HT1080 (cell line): Measurements from ENCODE around the gene NLRP1. TPM values are rescaled to one million over a fixed set of nuclear protein-coding genes. Genes with fewer than 3 reads are reported as not detected.

Experiments used
- DNase-seq: peaks from one replicate; pipeline ENCODE4 v3.0.0-alpha.2; 2015; ENCODE audit warnings: low read depth
- total RNA-seq: library from RNA; depleted of rRNA; stranded (reverse); fragments of >200 nt; shearing (Covaris generic); gene quantifications from 2 replicates; pipeline ENCODE4 v1.2.3, GENCODE V29; 2014

The NLRP1 gene
- total RNA-seq, 1 experiment from 2014 or later: 15.9 TPM

DNA sequence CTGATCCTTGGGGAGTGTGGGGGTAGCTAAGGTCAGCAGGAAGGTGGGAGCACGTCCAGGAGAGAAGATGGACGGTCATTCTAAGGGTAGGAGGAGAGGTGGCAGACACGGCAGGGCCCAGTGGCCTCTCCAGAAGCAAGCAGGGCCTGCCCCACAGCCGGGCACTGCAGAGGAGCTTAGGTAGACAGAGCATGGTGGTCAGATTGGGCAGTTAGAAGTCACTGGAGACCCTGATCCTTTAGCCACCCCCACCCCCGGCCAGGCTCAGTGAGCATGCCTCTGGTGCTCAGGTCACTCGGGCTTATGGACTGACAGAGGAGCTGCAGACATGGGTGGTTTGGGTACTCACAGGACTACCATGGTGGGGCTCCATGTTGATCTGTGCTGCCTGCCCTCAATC, 26.3 kb downstream of the NLRP1 start:
- DNase-seq: no peak

DNA sequence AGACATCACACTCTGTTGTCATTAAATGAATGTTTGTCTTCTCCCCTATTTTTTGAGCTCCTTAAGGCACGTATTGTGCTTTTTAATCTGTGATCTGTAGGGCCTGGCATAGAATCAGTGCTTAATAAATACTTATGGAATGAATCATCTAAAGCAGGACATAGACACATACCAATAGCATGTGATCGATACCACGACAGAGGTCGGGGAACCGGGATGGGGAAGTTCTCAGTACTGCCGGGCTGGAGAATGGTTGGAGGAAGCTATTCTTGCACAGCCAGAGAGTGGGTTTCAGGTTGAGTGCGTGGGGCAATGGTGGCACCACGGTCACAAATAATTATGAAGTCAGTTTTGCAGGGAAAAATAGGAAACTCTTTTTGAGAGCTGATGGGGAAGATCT, 26.8 kb downstream of the NLRP1 start:
- peak; percentile 48 for DNase-seq

DNA sequence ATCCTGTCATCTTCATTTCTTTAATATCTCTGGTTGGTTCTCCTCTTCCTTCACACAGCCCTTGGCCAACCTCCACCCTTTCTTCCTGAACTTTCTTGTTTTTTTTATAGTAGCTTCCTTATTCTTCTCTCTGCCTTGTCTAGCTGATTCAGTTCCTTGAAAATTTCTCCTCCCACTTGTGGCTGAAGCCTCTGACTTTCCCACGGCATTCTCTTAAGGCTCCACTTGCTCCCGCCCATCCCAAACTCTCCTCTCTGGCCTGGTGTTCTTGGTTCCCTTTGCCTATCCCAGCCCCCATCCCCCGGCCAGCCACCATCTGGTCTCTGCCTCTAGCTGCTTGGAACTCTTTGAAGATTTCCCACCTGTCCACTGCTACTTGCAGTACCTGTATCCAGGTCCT, 29.1 kb downstream of the NLRP1 start:
- DNase-seq: peak; percentile 75

DNA sequence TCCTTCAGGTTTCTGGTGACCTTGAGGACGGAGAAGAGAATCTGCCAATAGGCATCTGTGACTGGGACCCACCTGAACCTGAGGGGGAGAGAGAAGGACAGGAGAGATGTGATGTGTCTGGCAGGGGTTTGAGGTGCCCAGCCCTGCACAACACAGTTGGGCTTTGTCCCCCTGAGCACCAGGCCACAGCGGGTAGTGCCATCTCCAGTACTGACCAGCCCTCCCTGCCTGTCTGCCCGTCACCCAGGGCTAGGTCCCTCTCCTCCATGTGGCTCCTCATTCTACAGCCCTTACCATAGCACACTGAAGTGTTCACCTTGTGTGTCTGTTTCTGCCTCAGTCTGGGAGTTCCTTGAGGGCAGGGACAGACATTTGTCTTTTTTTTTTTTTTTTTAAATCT, 30.8 kb downstream of the NLRP1 start:
- DNase-seq: no peak

DNA sequence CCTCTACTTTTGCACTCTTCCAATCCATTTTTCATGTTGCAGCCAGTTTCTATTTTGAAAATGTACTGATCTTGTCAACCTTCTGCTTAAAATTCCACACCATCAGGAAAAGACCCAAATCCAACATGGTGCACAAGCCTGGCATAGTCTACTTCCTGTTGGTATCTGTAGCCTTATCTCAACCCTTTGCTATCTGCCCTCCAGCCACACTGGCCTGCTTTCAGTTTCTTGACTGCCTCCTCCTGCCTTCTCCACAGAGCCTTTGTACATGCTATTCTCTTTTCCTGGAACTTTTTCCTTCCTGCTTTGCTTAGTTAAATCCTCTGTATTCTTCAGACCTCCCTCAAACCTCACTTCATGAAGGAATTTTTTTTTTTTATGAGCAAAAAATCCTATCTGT, 31.5 kb downstream of the NLRP1 start:
- no peak for DNase-seq

DNA sequence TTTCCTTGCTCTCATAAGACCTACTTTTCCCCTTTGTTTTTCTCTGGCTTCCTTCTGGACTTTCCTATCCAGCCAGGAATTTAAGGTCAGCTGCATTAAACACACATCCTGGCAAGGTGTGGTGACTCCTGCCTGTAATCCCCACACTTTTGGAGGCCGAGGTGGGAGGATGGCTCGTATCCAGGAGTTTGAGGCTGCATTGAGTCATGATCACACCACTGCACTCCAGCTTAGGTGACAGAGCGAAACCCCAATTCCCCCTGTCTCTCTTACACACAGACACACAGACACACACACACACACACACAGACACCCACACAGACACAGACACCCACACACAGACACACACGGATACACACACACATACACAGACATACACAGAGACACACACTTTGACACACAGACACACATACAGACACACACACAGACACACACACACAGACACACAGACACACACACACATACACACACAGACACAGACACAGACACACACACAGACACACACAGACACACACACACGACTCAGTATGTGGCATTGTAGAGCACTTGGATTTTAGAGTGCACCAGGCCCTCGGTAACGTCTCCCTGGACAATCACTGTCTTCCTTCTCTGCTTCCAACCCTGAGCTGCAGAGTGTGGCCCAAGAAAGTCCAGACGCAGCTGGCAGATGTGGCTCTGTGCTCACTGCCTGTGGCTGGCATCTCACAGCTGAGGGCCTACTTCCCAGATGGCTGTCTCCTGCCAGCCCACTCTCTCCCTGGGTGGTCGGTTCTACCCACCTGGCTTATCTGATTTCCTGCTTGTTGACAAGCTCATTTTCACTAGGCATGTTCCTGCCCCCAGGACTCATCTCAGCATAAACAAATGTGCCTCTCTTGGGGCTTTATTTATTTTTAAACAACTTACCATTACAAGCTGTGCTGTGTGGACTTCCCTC, 39.0 kb downstream of the NLRP1 start:
- peak; percentile 32 for DNase-seq

DNA sequence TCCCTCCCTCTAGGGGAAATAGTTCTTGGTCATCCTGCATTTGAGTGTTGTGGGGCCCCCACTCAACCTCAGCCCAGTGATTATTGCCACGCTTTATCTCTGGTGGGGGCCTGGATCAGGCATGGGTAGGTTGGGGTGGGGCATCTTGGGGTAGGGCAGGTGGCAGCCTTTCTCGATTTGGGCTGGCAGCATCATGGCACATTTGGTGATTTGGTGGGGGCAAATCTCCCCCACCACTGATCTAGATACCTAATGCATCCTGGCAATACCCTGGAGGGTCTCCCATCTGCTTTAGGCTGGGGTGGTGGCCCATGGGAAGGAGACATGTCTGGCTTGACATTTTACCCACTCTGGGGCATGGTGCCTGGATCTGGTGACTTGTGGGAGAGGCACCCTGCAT, 40.2 kb downstream of the NLRP1 start:
- DNase-seq: no peak

DNA sequence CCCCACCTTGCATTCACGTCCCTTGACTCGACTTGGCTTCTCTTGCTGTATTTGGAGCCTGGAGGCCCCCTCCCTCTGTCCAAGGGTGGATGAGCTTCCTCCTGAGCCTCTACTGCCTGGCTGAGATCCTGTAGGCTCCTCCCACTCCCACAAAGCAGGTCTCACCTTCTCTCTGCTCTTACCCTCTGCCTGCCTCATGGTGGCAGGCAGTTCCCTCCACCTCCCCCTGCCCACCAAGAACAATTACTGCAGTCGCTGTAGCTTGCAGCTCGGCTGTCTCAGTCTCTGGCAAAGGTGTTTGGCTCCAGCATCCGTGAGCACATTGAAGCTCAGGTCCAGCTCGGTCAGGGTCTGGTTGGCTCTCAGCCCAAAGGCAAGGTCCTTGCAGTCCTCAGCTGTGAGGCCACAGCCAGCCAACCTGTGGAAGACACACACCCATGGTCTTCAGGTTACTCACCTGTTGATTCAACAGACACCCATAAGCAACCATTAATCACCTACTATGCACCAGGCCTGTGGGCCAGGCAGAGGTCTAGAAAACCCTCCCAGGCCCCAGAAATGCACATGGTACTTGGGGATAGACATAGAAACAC, 42.6 kb downstream of the NLRP1 start:
- DNase-seq: no peak

DNA sequence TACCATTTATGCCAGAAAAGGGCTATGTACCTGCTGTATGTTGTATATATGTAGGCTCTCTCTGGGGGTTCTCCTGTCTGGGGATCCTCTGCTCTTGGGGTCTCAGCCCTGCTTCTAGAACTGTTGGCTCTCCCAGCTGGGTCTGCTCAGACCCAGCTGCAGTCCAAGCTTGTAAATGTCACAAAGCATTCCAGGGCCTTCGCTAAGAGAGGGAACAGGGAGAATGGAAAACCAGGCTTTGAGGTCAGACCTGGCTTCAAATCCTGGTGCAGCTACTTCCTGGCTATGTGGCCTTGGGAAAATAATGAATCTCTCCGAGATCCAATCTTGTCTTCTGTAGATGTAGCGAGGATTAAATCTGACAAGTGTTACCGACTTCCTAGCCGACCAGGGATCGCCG, 44.0 kb downstream of the NLRP1 start:
- DNase-seq: no peak

DNA sequence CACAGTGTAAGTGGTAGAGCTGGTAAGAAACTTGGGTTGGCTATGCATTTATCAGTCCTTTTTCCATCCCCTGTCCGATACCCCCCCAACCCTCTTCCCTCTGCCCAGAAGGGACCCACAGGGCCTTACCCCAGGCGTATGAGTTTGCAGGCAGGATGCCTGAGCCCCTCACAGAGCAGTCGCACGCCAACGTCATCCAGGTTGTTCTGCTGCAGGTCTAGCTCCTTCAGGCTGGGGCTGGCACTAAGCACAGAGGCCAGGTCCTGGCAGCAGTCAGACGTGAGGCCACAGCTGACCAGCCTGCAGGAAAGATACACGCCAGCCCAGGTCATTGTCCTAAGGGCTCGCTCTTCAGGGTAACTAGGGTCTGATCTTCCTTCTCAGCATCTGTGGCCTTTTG, 45.0 kb downstream of the NLRP1 start:
- no peak for DNase-seq

DNA sequence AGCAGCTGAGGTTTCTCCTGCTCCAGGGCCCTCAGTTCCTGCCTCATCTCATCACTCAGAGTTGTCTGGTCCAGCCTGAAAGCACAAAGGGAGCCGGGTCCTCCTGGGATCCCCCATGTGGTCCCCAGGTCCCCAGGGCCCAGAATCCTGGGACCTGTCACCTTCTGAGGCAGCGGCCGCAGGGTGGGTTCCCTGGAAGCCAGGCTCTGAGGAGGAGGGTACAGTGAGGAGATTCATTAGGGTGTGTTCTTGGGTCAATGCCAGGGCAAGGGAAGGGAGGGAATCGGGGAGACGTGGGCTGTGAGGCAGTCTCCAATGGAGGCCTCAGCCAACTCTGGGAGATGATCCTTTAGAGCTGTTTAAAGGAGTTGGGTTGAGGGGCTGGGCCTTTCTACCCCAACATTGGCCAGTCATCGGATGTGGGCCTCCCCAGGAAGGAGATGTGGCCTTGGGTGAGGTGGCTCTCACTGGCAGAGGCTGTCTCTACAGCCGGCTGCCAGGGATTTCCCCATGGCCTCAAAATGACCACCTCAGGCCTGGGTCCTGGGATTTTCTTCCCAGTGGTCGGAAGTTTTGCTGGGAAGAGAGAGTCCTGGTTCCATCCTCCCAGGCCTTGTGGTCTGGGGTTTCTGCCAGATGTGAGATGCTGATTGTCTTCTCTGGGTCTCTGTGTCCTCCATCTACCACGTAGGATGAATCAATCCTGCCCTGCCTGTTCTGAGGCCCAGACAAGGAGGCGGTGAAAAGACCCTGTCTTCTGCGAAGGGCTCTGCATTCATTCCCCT, 47.3 kb downstream of the NLRP1 start:
- DNase-seq: peak; percentile 21

DNA sequence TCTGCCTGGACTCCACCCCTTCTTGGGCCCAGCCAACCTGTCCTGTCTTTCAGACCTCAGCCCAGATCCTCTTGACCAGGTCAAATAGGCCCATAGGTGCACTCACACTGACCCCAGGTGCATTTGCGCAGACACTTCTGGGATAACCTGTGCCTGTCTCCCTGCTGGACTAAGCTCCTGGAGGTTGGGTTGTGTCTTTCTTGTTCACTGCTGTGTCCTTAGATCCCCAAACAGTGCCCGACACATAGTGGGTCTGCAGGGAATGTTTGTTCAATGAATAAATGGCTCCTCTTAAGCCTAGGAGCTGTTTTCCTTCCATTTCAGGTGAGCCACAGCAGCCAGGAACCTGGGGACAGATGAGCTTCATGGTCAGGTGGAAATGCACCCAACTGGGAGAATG, 48.9 kb downstream of the NLRP1 start:
- DNase-seq: no peak

DNA sequence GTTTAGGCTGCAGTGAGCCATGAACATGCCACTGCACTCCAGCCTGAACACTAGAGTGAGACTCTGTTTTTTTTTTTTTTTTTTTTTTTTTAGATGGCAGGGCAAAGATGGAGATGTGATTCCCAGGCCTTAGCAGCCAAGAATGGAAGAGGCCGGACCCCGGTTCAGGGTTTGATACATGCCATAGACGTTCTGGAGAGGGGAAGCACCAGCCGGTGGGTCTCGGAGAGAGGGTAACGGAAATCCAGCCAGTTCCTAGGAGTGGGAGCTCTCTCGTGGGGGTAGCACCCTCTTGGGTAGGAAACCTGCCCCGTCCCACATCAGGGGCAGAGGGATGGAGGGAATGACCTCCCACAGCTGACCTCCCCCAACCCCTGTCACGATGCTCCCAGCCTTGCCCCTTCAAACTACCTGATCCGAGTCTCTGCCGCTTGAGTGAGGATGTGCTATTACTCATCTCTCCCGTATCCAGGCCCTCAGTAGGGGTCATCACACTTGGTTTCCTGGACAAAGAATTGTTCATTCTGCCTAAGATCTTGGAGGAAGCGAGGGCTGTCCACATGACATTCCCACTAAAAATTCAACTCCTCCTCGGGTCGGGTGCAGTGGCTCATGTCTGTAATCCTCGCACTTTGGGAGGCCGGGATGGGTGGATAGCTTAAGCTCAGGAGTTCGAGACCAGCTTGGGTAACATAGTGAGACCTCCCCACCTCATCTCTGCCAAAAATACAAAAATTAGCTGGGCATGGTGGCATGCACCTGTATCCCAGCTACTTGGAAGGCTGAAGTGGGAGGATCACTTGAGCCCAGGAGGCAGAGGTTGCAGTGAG, 50.6 kb downstream of the NLRP1 start:
- DNase-seq: peak; percentile 54

DNA sequence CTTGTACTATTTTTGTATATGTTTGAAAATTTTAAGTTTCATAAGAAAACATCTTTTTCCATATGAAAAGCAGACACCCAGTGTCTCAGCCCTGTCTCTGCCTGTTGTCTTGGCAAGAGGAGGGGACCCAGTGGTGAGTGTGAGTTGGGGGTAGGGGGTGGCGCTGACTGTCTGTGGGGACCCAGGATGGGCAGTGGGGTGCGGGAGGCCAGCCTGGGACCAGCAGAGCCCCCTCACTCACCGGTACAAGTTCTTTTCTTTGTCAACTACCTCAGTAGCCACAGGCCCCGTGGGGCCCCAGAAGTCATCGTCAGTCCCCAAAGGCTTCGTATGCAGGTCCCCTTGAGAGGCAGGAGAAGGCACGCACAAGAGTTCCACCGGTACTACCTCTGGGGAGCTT, 51.7 kb downstream of the NLRP1 start:
- DNase-seq: no peak

DNA sequence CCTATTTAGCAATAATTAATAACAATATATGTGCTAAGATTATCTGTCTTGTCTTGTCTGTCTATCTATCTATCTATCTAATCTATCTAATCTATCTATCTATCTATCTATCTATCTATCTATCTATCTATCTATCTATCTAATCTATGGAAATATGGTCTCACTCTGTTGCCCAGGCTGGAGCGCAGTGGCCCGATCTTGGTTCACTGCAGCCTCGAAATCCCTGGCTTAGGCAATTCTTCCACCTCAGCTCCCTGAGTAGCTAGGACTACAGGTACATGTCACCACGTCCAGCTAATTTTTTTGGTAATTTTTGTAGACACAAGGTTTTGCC, 53.3 kb downstream of the NLRP1 start:
- DNase-seq: no peak

DNA sequence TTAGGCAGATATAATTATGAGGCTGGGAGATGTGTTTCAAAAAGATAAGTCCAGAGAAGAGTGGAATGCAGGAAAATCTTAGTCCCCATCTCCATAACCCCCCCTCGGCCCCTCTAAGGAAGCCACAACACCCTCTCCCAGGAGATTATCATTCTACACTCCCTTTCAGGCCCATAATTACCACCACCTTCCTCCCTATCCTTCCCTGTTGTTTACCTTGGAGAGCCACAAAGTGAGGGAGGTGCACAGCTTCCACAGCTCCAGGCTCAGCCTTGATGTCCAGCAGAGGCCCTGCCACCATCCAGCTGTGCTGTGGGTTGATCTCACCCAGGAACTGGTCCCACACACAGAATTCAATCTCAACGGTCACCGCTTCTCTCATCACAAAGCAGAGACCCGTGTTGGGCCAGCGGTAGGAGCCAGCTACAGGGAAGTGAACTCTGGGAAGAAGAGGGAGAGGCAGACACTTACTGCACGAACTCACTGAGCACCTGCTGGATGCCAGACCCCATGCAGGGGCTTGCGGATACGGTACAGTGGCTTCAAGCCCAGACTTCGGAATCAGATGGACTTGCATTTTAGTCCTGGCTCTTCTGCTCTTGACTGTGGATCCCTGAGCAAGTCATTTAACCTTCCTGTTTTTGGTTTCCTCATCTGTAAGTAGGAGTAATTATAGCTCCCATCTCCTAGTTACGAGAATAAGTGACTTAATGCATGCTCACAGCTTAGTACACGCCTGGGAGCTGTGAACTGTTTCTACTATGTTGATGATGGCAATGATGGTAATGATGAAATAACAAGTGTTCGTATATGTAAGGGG, 53.8 kb downstream of the NLRP1 start:
- no peak for DNase-seq

DNA sequence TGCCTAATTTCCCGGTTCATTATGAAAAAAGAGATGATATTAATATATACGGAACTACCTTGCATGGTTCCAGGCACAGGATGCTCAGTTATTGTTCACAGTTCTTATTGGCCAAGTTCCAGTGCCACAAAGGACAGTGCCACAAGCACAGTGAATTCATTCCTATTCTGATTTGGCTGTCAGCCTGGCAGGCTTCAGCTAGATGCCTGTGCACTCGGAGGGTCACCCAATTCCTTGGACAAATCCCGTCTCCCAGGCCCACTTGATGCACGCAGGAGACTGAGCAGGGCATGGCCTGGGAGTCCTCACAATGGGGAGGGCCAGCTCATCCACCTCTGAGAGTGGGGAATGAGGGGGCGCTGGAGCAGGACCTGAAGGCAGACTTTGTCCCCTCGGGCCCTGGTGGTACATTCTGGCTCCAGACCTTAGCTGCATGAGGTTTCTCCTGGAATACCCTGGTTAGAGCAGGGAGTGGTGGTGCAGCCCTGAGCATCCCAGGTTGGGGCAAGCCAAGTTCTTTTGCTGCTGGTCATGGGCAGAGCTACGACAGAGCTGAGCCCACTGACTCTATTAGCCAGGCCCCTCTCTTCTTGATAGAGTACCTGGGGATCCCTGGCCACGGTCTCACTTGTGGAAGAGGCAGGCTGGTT, 56.6 kb downstream of the NLRP1 start:
- DNase-seq: no peak

DNA sequence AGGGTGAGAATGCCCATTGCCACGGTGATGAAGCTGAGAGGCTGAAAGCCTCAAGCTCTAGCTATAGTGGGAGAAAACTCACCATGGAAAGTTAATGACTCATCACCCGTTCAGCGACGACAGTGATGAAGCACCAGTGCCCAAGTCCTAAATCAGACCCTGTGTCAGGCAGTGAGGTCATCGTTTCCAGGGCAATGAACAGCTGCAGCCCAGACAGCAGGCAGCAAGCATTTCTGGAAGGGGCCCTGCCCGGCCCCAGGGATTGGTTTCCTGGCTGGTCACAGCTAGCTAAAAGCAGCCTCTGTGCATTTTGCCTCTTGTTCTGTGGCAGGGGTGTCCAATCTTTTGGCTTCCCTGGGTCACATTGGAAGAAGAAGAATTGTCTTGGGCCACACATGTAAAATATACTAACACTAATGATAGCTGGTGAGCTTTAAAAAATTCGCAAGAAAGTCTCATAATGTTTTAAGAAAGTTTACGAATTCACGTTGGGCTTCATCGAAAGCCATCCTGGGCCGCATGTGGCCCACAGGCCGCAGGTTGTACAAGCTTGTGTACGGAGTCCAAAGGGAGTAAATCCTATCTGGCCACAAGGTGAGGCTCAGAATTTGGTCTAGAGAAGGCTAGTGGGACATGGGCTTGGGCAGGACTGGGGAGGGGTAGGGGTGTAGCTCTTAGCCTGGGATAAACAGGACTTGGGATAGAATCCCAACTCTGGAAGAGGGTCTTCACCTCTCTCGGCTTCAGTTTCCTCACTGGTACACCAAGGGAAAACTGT, 57.3 kb downstream of the NLRP1 start:
- DNase-seq: peak; percentile 97

DNA sequence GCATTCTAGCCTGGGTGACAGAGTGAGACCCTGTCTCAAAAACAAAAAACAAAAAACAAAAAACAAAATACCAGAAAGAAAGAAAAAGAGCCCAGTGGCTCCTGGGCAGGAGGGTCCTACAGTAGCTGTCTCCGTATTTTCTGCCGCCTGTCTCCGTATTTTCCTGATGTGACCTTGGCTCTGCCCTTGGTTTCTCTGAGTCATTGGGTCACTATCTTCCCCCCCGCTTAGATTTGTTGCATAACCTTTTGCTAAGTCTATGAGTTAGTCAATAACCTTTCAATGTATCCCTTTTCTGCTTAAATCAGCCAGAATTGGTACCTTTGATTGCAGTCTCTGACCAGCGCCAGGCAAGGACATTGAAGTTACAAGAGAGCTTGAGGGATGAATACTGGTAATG, 61.1 kb downstream of the NLRP1 start:
- DNase-seq: no peak
